ENCODE measurements around the gene CCDC110.

CCDC110 gene

GRCh38 chr4:185412412-185412811, 59.1 kb downstream of the CCDC110 start:
- DNase-seq, result no peak

- DNase-seq, result no peak
Observed at GRCh38 chr4:185411849-185412248, 59.7 kb downstream of the CCDC110 start.

- DNase-seq, result no peak
Observed at GRCh38 chr4:185408432-185408831, 63.1 kb downstream of the CCDC110 start.

DNA sequence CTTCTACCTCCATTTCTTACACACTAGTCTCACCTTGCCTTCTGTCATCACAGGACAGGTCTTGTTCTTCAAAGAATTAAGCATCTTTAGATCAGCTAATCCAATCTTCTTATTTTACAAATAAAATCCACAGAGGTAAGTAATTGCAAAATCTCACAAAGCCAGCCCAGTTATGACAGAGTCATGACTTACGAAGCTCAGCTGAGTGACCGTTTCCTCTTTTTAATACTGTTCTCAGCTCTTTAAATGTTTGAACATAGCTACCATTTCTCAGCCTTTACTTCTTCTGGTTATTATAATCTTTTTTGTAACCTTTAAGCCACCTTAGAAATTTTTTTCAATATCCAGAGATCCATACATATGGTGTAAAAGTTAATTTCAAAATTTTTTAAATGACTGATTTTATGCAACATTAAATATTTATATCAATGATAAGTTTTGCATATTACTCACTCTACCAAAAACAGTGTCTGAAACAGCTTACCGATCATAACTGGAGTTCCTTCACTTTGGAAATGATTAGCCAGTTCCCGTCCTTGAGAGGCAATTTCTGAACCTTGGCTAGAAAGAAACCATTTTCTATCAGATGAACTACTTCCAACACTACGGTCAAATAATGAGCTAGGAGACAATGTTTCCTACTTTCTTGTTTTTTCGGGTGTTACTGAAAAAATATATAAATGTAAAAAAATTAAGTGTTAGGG, 66.1 kb downstream of the CCDC110 start:
- no peak for DNase-seq

DNA sequence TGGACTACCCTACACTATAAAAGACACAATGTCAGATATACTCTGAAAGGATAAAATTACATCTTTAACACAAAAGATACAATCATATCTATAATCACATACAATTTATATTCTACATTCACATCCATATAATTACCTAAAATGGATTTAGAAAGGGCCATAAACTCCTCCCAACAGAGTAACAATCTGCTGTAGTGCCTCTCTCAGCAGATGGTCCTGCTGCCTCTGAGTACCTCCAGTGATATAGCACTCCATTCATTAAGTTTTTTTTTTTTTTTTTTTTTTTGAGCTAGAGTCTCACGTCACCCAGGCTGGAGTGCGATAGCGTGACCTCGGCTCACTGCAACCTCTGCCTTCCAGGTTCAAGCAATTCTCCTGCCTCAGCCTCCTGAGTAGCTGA, 67.5 kb downstream of the CCDC110 start:
- DNase-seq, result no peak

DNA sequence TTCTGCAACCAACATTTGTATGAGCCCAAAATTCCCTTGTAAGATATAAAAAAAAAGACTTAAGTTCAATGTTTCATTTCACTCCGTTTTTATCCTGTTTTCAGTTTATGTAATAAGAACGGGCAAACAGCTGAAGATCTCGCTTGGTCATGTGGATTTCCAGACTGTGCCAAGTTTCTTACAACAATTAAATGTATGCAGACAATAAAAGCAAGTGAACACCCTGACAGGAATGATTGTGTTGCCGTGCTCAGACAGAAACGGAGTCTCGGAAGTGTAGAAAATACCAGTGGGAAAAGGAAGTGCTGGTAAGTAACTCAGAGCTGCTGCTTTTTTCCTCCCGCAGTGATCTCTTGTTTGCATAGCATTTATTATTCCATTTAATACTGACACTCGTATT, 72.1 kb downstream of the CCDC110 start:
- DNase-seq, result no peak

DNA sequence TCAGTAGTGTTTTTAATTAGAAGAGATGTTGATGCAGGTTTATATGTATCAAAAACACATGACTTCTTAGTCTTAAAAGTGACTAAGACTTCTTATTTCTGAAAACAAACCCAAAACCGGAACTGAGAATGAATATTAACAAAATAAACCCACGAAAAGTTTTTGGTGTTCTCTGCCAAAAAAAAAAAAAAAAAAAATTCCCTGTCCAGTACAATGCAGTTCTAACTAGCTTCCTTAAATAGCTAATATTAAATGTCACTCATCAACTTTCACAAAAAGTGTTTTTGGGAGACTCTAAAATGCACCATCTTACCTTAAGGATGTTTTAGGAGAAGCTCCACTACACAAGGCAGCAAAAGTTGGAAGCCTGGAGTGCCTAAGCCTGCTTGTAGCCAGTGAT, 72.9 kb downstream of the CCDC110 start:
- DNase-seq, result no peak

- no peak for DNase-seq
Observed at GRCh38 chr4:185396724-185397385, 74.7 kb downstream of the CCDC110 start, which contains the start of gene ANKRD37. Gene ANKRD37, plus strand, starts transcription at chr4:185396841. Its CDS starts 83 bp downstream, at chr4:185396924.

GRCh38 chr4:185395956-185396723, 75.4 kb downstream of the CCDC110 start:
- DNase-seq, result peak; percentile 77 to 97

DNA sequence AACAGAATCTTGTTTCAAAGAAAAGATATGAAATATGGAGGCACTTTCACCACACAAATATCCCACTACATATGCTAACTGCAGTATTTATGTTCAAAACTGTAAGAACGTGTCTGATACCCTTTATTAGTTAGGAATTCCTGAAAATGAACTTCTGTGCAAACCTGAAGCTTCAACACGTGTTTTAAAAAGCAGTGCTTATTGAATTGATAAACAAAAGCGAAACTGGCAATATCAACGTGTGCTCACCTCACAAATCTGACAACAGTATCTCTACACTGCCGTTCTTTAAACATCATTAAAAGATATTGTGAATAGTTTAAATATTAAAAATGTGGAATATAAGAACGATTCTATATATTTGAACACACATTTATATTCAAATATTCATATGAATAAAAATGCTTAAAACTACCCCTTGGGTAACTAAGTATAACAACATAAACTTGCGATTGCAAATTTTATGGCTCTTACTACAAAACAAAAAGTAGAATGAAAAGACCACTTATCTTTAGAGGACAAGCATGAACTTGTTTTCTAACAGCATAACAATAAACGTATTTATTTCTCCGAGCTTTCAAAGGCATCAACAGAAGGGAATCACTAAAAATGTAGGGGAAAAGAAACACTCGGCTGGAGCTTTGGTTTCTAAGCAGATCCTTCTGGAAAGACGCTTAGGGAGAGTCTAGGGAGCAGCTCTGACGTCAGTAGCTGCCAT, 76.1 kb downstream of the CCDC110 start, which contains the start of gene LRP2BP:
LRP2BP (minus strand) TSS at position 687 of the 718 bp plus-strand sequence. CDS start 17,738 bp downstream, outside the sequence.
- DNase-seq, result peak in 1 of 2 experiments; percentile 35
